Subcutaneous adipose tissue (tissue), 4 donors: ENCODE data around the gene KLF6. TPM values are rescaled to one million over a fixed set of nuclear protein-coding genes. Genes with fewer than 3 reads are reported as not detected.

Source experiments
- total RNA-seq, 4 donors: library from RNA; depleted of rRNA; stranded (reverse); fragments of >200 nt; gene quantifications; one replicate each; pipeline ENCODE4 v1.1.0, GENCODE V29; 2016
- TF ChIP-seq, protein P1 (sequence below): fragments of 450-650 bp; IDR thresholded peaks from one replicate; pipeline ENCODE4 v1.5.1; 2016; ENCODE audit warnings: low read depth, mild to moderate bottlenecking, control low read depth, antibody characterized with exemption, moderate library complexity

The KLF6 gene
- total RNA-seq, 4 donors from 2014 or later, result 108 to 205 (median 150) TPM

- TF ChIP-seq, protein P1, sequence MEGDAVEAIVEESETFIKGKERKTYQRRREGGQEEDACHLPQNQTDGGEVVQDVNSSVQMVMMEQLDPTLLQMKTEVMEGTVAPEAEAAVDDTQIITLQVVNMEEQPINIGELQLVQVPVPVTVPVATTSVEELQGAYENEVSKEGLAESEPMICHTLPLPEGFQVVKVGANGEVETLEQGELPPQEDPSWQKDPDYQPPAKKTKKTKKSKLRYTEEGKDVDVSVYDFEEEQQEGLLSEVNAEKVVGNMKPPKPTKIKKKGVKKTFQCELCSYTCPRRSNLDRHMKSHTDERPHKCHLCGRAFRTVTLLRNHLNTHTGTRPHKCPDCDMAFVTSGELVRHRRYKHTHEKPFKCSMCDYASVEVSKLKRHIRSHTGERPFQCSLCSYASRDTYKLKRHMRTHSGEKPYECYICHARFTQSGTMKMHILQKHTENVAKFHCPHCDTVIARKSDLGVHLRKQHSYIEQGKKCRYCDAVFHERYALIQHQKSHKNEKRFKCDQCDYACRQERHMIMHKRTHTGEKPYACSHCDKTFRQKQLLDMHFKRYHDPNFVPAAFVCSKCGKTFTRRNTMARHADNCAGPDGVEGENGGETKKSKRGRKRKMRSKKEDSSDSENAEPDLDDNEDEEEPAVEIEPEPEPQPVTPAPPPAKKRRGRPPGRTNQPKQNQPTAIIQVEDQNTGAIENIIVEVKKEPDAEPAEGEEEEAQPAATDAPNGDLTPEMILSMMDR, result no peak
Observed at GRCh38 chr10:3807928-3808496, 23.0 kb upstream of the KLF6 start.

- TF ChIP-seq, protein P1, result no peak
Observed at GRCh38 chr10:3807211-3807927, 22.4 kb upstream of the KLF6 start.

- TF ChIP-seq, protein P1, result no peak
Observed at GRCh38 chr10:3806603-3807002, 21.6 kb upstream of the KLF6 start.

- TF ChIP-seq, protein P1, result no peak
Observed at GRCh38 chr10:3805791-3806461, 20.9 kb upstream of the KLF6 start.

GRCh38 chr10:3805201-3805790 is 20.3 kb upstream of the KLF6 start:
- TF ChIP-seq, protein P1, result no peak

DNA sequence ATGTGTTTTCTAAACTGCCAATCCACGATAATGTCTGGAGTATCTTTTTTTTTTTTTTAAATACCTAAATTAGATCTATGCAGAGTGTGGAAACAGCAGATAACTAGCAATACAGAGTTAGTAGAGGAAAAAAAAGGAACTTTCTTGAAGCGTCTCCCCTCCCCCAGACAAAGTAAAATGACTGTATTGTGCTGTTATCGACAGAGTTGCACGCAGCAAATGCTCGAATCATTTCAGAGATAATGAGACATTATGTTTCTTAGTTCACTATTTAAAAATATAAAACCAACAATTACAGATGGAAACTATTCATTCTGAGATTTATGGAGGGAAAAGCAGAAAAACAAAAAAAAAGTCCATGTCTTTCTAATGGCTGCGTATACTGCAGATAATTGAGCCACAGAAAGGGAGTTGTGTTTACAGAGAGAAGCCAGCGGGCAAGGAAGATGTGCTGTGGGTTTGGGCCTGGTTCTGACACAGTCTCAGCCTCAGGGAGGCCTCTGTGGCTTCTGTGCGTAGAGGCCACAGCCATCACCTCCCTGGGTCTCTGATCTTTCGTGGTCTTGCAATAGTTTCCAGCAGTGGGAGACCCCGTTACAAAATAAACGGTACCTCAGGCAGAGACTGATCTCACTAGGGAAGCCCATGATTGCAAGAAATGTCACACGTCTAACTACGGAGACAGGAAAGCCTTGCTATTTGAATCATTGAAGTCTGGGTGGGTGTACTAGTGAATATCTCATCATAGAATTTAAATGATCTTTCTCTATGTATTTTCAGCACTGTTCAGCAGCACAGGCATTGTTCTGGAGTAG is 19.1 kb upstream of the KLF6 start:
- TF ChIP-seq, protein P1, result no peak
